MV-4-11 (cell line): ENCODE data around the gene MAGI2.
"Not testable (repeated sequence)": the region's sequence is repeated elsewhere in the genome, so short reads cannot be mapped to it uniquely, and the experiment has no call there.

ENCODE experiments used
- DNase-seq: peaks from one replicate; lab custom pipeline; 2025; lab: John Stamatoyannopoulos, UW

MAGI2 gene

DNA sequence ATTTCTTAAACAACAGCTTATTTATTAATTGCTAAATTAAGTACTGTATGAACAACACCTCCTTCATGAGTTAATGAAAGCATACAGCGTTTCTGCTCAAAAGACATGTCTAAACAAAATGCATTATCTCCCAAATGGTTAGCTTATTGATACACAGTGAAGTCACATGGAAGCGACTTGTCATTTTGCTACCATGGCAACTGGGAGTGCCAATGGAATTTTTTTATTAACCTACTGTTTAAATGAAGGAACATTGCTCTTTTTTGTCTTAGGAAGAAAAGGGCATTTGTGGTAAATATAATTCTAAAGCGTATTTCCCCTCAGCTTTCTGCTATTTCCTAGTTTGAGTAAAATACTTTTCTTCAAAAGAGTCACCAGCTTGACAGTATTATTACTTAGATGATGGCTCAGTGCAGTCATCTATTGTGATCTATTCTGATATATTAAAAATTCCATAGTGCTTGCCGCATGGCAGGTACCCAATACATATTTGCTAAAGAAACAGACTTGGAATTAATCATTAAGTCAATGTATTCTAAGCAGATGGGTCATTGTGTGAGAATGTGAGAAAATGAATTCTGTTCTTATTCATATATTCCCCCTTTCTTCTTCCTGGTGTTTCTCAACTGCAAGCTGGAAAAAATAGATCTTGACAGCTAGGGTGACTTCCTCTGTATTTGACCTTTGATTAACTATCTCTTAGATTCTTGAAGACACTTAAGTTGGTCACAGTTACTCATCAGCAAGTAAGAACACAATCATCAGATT lies 818.3 kb downstream of the MAGI2 start:
- no peak for DNase-seq

GRCh38 chr7:78634093-78634492 lies 819.4 kb downstream of the MAGI2 start:
- DNase-seq, result no peak

- DNase-seq, result no peak
Observed at GRCh38 chr7:78620920-78621319, 832.5 kb downstream of the MAGI2 start.

DNA sequence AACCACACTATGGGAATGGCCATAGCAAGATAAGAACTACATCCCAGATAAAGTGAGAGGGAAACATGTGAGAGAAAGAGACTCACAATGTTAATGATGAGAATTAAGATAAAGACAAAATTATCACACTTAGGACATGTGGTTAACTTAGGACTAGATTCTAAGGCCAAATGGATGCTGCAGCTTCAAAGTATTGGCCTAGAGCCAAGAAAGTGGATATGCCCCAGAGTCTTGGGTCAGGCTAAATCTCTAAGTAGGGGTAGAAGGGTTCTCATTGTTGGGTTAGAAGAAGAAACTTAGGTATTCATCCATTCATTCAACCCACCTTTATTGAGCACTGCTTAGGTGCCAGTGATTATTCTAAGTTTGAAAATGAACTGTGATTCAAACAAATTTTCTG lies 836.9 kb downstream of the MAGI2 start:
- no peak for DNase-seq

GRCh38 chr7:78609281-78609680 lies 844.2 kb downstream of the MAGI2 start:
- DNase-seq, result no peak

- DNase-seq, result peak; percentile 0
Observed at GRCh38 chr7:78607099-78607498, 846.4 kb downstream of the MAGI2 start.

- no peak for DNase-seq
Observed at GRCh38 chr7:78605119-78605518, 848.3 kb downstream of the MAGI2 start.

- DNase-seq, result no peak
Observed at GRCh38 chr7:78601728-78602127, 851.7 kb downstream of the MAGI2 start.

DNA sequence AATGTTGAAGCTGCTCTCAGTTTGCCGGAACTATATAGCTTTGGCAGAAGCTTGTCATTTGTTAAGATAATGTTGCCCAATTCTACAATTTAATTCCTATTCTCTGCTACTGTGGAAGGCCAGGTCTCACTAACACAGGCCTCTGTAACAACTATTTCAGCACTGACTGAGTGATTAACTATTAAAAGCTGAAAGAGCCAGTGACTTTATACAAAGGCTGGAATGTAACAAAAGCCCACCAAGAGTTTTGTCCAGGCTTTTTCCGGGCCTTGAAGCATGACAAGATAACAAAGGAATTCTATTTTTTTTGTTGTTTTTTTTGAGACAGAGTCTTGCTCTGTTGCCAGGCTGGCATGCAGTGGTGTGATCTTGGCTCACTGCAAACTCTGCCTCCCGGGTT lies 859.3 kb downstream of the MAGI2 start:
- no peak for DNase-seq

DNA sequence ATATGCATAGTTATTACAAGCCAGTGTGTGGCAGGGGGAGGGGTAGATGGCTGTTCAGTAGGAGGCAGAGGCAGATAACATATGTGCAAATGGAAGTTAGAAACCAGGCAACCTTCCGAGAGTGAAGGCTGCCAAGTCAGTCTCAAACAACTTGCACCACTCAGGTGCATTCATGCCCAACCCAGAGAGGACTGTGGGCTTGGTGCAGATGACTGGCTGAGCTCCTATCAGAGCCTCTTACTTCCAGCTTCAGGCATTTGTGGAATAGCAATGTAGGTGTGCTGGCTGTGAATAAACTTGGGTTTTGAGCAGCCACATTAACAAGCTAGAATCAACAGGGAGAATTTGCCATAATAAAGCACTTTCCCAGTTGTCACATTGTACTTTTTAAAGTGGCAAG lies 865.1 kb downstream of the MAGI2 start:
- DNase-seq, result no peak

DNA sequence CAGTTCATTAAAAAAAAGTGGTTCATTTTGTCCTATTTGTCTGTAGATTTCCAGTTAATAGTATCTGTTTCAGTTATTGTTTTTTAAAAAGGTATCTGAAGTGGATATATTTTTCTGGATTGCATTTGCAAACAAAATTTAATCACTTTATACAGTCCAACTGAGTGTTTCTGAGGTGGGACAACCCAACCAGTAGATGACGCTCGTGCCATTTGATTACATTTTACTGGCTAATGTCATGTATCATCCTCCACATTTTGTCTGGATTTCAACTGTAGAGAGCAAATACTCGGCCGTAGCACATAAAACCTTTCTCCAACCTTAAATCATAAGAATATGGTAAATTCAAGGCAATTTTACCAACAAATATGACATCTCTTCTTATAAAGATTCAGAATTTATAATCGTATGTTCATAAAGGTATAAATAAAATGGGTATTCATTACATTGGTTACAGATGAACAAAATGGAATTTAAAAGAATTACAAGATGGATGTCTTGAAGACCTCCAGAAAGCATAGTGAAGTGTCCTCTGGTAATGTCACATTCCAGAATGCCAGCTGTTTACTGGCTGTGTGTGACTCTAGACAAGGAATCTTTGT lies 865.9 kb downstream of the MAGI2 start:
- no peak for DNase-seq

- no peak for DNase-seq
Observed at GRCh38 chr7:78585980-78586379, 867.5 kb downstream of the MAGI2 start.

DNA sequence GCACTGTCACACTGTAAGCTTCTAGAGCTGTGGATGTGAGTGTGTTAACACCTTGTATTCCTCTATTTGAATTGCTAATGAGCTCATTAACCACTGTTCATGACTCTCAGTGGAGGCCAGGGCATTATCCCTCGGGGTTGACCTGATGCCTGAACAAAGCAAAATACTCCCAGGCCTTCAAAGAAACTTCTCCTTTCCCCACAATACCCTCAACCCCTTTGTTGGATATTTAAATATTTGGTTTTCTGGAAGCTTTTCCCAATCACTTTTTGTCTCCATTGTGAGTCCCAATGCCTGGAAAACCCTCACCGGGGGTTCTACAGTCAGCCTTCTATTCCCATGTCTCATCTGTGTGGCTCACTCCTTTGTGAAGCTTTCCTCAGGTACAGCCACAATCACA lies 874.8 kb downstream of the MAGI2 start:
- no peak for DNase-seq

GRCh38 chr7:78577174-78577952 lies 876.1 kb downstream of the MAGI2 start:
- DNase-seq, result not testable (repeated sequence)

DNA sequence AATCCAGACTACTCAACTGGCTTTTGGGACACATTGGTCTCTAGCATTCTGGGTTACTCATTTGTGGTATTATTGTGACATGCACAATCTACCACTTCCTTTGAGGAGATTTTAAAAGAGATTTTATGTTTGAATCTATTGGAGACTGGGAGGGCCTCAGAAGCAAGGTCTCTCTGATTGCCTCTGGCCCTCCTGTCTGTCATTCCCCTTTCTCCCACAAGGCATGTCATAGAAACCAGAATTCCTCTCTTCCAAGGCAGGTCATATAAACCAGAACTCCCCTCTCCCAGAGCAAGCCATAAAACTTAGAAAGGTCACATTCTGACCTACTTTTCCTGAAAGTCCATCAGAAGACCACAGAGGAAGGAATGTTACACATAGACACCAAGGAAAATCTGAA lies 877.2 kb downstream of the MAGI2 start:
- peak; percentile 13 for DNase-seq

GRCh38 chr7:78571292-78571691 lies 882.2 kb downstream of the MAGI2 start:
- DNase-seq, result no peak

GRCh38 chr7:78568690-78569089 lies 884.8 kb downstream of the MAGI2 start:
- no peak for DNase-seq

DNA sequence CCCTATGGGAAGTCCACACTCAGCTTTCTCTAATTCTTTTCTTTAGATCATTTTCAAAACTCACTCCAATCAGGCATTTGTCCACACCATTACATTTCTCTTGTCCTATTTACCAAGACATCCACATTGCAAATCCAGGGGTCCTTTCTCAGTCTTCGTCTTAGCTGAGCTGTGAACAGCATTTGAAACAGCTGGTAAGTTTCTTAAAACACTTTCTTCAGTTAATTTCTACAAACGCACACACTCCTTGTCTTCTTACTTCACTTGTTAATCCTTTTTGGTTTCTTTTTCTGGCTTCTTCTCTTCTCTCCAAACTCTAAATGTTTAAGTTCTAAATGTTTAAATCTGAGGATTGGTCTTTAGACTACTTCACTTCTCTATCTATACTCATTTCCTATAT lies 885.6 kb downstream of the MAGI2 start:
- DNase-seq, result no peak

- DNase-seq, result no peak
Observed at GRCh38 chr7:78565784-78566183, 887.7 kb downstream of the MAGI2 start.

- no peak for DNase-seq
Observed at GRCh38 chr7:78563191-78563590, 890.3 kb downstream of the MAGI2 start.

- DNase-seq, result no peak
Observed at GRCh38 chr7:78562191-78562590, 891.3 kb downstream of the MAGI2 start.

GRCh38 chr7:78558566-78558965 lies 894.9 kb downstream of the MAGI2 start:
- no peak for DNase-seq

GRCh38 chr7:78543976-78544375 lies 909.5 kb downstream of the MAGI2 start:
- no peak for DNase-seq
